Renal cortex interstitium (tissue), 11 donors: ENCODE measurements around the gene LSM14A. TPM values are rescaled to one million over a fixed set of nuclear protein-coding genes. Genes with fewer than 3 reads are reported as not detected.
"Not testable (repeated sequence)": the region's sequence is repeated elsewhere in the genome, so short reads cannot be mapped to it uniquely, and the experiment has no call there.

Experiments used
- DNase-seq, 11 donors: peaks; one replicate each; pipeline ENCODE4 v3.0.0-alpha.2; 2013; ENCODE audit warnings: low read depth in 9 of 11, low spot score in 4 of 11; ENCODE audit errors: extremely low read depth in 1 of 11
- polyA plus RNA-seq, 3 donors: library from polyadenylated mRNA; unstranded; fragments of 120-200 nt; gene quantifications; one replicate each; pipeline ENCODE4 v1.2.1, GENCODE V29; 2013; ENCODE audit not compliant: insufficient read length in 3 of 3

Gene LSM14A
- polyA plus RNA-seq, 3 donors: 174 to 200 (median 189) TPM

- DNase-seq: no peak
These were observed 64.0 kb downstream of the LSM14A start for GRCh38 chr19:34236035-34236987.

GRCh38 chr19:34237283-34237682 is 65.0 kb downstream of the LSM14A start:
- no peak for DNase-seq

GRCh38 chr19:34237939-34238338 is 65.6 kb downstream of the LSM14A start:
- no peak for DNase-seq

GRCh38 chr19:34241513-34242337 is 69.4 kb downstream of the LSM14A start:
- DNase-seq: peak in 2 of 11 donors; percentile 37 to 45

DNA sequence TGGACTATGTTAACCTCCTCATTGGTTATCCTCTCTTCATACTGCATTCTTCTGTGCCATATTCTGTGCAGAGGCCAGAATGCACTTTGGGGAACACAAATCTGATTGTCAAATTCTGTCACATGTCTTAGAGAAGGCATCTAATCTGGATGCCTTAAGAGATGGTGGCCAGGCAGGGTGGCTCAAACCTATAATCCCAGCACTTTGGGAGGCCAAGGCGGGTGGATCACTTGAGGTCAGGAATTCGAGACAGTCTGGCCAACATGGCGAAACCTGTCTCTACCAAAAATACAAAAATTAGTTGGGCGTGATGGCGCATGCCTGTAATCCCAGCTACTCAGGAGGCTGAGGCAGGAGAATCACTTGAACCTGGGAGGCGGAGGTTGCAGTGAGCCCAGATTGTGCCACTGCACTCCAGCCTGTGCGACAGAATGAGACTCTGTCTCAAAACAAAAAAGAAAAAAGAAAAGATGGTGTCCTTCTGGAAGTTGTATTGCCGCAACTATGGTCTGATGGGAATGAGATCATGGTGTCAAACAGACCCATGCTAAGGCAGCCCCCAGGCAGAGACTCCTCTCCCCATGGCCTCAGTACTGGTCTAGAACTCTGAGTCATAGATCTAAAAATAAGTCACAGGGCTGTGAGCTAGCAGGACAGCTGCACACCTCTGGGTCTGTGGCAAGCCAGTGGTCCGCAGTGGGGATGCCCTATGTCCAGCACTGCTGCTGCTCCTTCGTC is 71.0 kb downstream of the LSM14A start:
- DNase-seq: not testable (repeated sequence)

GRCh38 chr19:34243876-34244578 is 71.7 kb downstream of the LSM14A start:
- no peak for DNase-seq

DNA sequence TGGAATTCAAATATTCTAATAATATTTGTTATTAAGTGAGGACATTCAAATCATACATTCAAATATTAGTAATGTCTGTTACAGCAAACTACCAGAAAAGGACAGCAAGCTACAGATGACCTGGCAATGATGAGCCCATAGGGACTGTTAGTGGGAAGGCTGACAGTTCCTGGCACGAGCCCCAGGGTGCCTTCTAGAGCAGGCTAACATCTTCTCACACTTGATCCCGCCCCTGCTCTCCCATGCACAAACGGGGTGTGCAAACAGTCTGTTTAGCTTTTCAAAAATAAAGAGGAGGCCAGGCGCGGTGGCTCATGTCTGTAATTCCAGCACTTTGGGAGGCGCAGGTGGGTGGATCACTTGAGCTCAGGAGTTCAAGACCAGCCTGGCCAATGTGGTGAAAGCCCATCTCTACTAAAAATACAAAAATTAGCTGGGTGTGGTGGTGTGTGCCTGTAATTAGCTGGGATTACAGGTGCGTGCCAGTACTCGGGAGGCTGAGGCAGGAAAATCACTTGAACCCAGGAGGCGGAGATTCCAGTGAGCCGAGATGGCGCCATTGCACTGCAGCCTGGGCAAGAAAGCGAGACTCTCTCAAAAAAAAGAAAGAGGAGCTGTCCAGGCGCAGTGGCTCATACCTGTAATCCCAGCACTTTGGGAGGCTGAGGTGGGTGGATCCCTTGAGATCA is 72.5 kb downstream of the LSM14A start:
- DNase-seq: no peak

DNA sequence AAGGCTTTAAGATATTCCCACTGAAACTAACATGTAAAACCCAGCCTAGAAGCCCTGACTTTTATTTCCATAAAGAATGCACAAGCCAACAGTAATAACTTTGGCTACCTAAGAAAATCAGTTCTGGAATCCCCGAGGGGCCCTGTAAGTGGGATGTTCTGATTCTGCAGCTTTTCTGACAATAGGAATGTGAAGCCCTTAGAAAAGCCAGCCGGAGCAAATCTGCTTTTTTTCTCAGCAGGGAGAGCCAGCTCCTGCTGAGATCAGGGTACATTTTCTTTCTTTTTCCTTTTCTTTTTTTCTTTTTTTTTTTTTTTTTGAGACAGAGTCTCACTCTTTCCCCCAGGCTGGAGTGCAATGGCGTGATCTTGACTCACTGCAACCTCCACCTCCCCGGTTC is 74.0 kb downstream of the LSM14A start:
- DNase-seq: no peak

DNA sequence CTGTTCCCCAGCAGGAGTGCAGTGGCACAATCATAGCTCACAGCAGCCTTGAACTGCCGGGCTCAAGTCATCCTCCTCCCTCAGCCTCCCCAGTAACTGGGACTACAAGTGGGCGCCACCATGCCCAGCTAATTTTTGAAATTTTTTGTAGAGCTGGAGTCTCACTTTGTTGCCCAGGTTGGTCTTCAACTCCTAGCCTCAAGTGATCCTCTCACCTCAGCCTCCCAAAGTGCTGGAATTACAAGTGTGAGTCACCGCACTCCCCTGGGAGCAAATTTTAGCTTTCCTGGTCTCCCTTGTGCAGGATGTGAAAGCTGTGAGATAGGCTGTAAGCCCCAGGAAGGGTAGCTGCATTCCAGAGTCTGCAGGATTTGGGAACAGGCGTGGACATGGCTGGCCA is 76.6 kb downstream of the LSM14A start:
- no peak for DNase-seq

DNA sequence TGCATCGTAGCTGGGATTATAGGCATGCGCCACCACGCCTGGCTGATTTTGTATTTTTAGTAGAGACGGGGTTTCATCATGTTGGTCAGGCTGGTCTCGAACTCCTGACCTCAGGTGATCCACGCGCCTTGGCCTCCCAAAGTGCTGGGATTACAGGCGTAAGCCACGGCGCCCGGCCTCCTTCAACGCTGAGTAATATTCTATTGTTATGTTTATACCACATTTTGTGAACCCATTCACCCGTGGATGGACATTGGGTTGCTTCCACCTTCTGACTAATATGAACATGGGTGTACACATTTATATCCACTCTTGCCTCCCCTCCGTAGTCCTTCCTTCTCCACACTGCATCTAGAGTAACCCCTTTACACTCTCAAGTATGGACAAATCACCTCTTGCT is 80.9 kb downstream of the LSM14A start:
- DNase-seq: not testable (repeated sequence)

- DNase-seq: not testable (repeated sequence)
These were observed 81.4 kb downstream of the LSM14A start for GRCh38 chr19:34253681-34254045.

GRCh38 chr19:34254046-34254697 is 81.9 kb downstream of the LSM14A start, which contains the start of gene GARRE1:
Gene GARRE1 (plus strand): TSS chr19:34254554. CDS start chr19:34300474, 45,920 bp downstream.
- DNase-seq: peak in 8 of 11 donors; percentile 73 to 85 (median 82)

DNA sequence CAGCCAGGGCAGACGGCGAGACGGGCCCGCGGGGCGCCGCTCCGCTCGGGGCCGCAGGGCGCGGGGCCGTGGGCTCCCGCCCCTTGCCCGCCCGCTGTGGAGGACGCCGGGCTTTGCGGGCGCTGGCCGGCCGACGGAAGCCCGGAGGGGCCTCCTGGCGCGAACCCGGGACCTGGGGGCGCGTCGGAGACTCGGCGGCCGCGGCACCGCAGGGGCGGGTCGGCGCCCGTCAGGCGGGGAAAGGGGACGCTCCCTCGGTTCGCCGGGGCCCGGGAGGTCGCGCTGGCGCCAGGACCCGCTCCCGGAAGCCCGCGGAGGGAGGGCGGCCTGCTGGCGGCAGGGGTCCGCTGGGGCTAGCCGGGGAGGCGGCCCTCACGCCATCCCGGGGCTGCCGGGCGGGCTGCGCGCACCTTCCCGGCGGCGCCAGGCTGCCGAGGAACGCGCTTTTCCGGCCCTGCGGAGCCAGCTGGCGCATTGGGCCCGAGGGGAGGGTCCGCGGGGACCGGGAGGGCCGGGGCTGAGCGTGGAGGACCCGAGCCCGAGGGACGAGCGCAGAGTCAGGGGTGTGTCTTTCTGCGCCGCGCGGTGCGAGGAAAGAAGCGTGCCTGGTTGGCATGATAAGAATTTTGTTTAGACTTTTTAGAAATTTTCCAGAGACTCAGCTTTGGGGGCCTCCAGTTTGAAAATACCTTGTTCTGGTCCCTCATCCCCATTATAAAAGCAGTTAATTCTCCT is 82.6 kb downstream of the LSM14A start:
- peak in 3 of 11 donors; percentile 37 to 38 (median 38) for DNase-seq

GRCh38 chr19:34255546-34255945 is 83.2 kb downstream of the LSM14A start:
- DNase-seq: no peak

DNA sequence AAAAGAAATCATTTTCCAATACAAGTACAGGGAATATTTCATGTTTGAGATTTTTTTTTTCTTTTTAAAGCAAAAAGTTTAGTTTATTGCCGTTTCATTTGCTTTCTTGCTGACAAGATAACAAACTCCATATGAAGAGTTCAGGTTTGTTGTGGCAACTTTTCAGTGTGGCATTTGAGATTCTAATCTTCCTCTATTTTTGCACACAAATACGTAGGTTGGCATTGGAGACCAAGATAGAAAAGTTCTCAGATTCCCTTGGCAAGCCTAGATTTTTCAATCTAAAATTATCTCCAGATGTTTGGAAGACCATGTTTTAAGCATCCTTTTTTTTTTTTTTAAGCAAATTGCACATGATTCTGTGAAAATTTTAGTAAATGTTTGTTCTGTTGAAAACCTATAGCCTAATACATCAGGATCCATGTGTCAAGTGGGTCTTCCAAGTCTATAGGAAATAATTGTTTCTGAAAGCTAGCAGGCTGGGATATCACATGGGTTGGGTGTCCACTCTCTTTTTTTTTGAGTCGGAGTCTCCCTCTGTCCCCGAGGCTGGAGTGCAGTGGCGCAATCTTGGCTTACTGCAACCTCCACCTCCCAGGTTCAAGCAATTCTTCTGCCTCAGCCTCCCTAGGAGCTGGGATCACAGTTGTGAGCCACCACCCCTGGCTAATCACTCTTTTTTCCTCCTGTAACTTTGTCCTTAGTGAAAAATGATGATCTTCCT is 84.7 kb downstream of the LSM14A start:
- DNase-seq: no peak

GRCh38 chr19:34257559-34257924 is 85.2 kb downstream of the LSM14A start:
- no peak for DNase-seq
